WERI-Rb-1 (cell line): ENCODE measurements around the gene POFUT1.

Experiments used
- DNase-seq: peaks from one replicate; pipeline ENCODE4 v3.0.0-alpha.2; 2020
- H3K27ac ChIP-seq: fragments of 250-450 bp; sonication (Bioruptor Pico); 2 replicates; pipeline ENCODE4 v1.5.1; 2020; ENCODE audit warnings: mild to moderate bottlenecking, moderate library complexity
- H3K27me3 ChIP-seq: fragments of 250-450 bp; sonication (Bioruptor Pico); 2 replicates; pipeline ENCODE4 v1.5.1; 2021; ENCODE audit warnings: mild to moderate bottlenecking, low read depth, moderate library complexity; ENCODE audit not compliant: insufficient read depth, severe bottlenecking
- H3K36me3 ChIP-seq: fragments of 250-450 bp; sonication (Bioruptor Pico); 2 replicates; pipeline ENCODE4 v1.5.1; 2020; ENCODE audit warnings: mild to moderate bottlenecking, moderate library complexity
- H3K4me3 ChIP-seq: 2 replicates; pipeline ENCODE4 v1.5.1; 2011; ENCODE audit warnings: low read depth, mild to moderate bottlenecking, control low read depth, low read length
- H3K9me3 ChIP-seq: fragments of 250-450 bp; sonication (Bioruptor Pico); 2 replicates; pipeline ENCODE4 v1.5.1; 2021; ENCODE audit warnings: mild to moderate bottlenecking, moderate library complexity; ENCODE audit not compliant: severe bottlenecking
- TF ChIP-seq, protein P1 (sequence below): IDR thresholded peaks from 2 replicates; pipeline ENCODE4 v1.5.1; 2011; ENCODE audit warnings: low read depth, mild to moderate bottlenecking, control low read depth, inconsistent platforms, low read length

Gene POFUT1

DNA sequence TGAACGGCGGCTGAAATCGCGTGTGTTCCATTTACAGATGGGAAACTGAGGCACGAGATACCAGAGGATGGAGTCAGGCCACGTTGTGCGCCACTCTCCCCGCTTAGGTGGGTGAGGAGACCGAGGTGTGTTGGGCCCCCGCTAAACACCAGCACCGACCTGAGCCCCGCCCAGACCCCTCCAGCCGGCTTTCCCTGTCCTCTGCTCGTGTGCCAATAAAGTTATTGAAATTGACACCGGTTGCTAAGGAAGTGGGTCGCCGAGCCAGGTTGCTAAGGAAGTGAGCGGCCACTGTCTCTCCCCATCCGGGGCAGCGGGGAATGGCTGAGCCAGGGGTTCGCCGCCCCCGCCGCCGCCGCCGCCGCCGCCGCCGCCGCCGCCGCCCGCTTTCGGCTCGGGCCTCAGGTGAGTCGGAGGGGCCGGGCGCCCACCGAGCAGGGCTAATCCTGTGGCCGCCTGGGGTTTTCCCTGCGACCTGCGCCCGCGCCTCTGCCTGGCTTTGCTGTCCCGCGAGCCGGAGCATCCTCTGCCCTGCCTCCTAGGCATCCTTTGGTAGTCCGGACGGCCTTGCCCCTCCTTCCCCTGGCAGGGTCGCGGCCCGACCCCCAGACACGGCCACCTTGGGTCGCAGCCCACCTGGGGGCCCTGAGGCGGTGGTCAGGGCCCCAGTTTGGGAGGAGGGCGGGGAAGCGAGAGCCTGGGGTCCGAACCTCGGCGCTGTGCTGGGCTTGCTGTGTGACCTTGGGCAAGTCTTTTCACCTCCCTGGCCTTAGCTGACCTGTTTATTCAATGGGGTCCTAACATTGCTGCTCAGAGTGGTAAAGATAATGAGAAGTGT is 69.9 kb downstream of the POFUT1 start, which contains the start of gene KIF3B:
Gene KIF3B (plus strand): TSS at position 291 of the 838 bp plus-strand sequence. CDS start 32,127 bp downstream, outside the sequence.
- Histone ChIP-seq H3K9me3 (no peaks in the 10 kb centered on the region), H3K27ac (peak within 1 kb of the TSS; percentile 43; the same call in 1 of the 2 replicates), H3K4me3 (peak within 1 kb of the TSS; percentile 89), H3K27me3 (no peaks in the 10 kb centered on the region), H3K36me3 (no peaks in the 10 kb centered on the region; the same call in 1 of the 2 replicates)
- DNase-seq = peak; percentile 89
- TF ChIP-seq, protein P1, sequence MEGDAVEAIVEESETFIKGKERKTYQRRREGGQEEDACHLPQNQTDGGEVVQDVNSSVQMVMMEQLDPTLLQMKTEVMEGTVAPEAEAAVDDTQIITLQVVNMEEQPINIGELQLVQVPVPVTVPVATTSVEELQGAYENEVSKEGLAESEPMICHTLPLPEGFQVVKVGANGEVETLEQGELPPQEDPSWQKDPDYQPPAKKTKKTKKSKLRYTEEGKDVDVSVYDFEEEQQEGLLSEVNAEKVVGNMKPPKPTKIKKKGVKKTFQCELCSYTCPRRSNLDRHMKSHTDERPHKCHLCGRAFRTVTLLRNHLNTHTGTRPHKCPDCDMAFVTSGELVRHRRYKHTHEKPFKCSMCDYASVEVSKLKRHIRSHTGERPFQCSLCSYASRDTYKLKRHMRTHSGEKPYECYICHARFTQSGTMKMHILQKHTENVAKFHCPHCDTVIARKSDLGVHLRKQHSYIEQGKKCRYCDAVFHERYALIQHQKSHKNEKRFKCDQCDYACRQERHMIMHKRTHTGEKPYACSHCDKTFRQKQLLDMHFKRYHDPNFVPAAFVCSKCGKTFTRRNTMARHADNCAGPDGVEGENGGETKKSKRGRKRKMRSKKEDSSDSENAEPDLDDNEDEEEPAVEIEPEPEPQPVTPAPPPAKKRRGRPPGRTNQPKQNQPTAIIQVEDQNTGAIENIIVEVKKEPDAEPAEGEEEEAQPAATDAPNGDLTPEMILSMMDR = no peak

DNA sequence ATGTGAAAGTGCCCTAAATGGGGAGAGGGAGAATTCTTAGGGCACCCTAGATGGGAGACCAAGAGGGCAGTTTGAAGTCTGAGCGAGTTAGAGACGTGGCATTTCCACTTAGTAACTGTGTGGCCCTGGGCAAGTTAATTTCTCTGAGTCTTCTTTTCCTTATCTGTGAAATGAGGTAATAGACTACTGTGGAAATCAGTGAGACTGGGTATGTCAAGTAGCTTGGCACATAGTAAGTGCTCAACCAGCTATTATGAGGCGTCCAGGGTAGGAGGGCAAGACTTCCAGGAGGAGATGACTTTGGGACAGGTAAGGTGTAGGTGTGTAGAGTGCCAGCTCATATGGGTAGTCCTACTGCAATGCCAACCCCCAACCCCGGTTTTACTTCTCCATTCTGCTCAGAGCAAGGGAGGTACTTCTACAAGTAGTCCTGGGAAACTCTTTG is 70.5 kb downstream of the POFUT1 start:
- TF ChIP-seq, protein P1 = no peak
- H3K27ac ChIP-seq = no peak overlapping the region
- peak overlapping the region; percentile 89 for H3K4me3 ChIP-seq
- no peaks in the 10 kb centered on the region for H3K9me3 ChIP-seq
- no peak for DNase-seq
- H3K36me3 ChIP-seq = no peaks in the 10 kb centered on the region; the same call in 1 of the 2 replicates
- no peaks in the 10 kb centered on the region for H3K27me3 ChIP-seq

DNA sequence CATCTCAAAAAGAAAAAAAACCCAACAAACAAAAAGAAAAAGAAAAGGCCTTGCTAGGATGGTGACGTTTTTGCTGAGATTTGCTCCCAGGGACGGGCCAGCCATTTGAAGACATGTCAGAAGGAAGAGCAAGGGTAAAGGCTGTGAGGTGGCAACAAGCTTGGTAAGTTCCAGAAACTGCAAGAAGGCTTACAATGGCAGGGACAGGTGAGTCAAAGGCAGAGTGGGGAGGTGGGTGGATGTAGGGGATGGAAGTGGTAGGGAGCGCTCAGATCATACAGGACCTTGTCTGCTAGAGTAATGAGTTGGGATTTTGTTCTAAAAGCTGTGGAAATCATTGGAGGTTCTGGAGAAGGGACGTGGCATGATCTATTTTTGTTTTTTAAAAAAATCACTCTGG is 74.0 kb downstream of the POFUT1 start:
- H3K36me3 ChIP-seq = no peaks in the 10 kb centered on the region; the same call in 1 of the 2 replicates
- no peak overlapping the region for H3K4me3 ChIP-seq
- TF ChIP-seq, protein P1 = no peak
- H3K27ac ChIP-seq = no peak overlapping the region
- no peaks in the 10 kb centered on the region for H3K9me3 ChIP-seq
- no peak for DNase-seq
- H3K27me3 ChIP-seq = no peaks in the 10 kb centered on the region

DNA sequence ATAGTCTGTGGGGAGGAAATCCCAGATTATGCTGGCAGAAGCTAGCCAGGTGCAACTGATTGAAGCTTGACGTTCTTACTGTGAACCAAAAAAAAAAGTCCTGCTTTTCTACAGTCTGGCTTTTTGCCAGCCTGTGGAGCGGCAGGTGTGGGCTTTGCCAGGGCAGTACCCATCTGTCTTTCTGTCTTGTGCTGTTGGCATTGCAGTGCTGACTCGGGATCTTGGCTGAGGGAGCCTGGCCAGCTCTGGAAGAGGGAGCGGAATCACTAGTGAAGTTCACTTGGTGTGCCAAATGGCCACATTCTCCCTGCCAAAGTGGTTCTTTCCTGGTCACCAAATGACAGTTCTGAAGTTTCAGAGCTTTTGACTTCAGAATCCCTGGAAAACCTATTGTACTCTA is 74.8 kb downstream of the POFUT1 start:
- no peaks in the 10 kb centered on the region; the same call in 1 of the 2 replicates for H3K36me3 ChIP-seq
- no peak overlapping the region for H3K4me3 ChIP-seq
- H3K27ac ChIP-seq = no peak overlapping the region
- no peaks in the 10 kb centered on the region for H3K9me3 ChIP-seq
- no peaks in the 10 kb centered on the region for H3K27me3 ChIP-seq
- no peak for DNase-seq
- TF ChIP-seq, protein P1 = no peak

DNA sequence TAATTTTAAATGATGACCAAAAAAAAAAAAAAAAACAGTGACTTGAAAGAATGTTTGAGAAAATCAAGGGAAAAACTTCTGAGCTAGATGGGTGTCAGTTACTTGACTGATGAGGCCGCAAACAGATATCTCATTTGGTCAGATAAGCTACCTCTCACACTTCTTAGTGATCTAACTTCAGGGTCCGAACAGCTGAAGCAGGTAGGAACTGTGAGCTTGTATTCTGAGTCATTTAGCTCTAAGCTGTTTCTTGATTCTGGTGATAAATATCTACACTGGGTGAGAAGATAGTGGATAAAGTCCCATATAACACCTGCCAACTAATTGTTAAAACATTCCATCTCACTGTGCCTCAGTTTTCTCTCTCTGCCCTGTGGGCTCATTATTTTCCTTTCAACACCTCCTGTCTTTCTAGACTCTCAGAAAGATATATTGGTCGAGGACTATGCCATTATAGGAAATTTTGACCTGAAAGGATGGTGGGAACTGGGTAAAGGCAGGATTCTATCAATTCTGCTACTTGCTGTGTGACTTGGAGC is 77.5 kb downstream of the POFUT1 start:
- TF ChIP-seq, protein P1 = no peak
- no peaks in the 10 kb centered on the region; the same call in 1 of the 2 replicates for H3K36me3 ChIP-seq
- no peak overlapping the region for H3K4me3 ChIP-seq
- no peak for DNase-seq
- no peak overlapping the region for H3K27ac ChIP-seq
- no peaks in the 10 kb centered on the region for H3K9me3 ChIP-seq
- H3K27me3 ChIP-seq = no peaks in the 10 kb centered on the region
